Chondrocyte (in vitro differentiated cells): ENCODE results near the gene CD3E. TPM values are rescaled to one million over a fixed set of nuclear protein-coding genes. Genes with fewer than 3 reads are reported as not detected.

ENCODE experiments used
- DNase-seq: peaks from one replicate; pipeline ENCODE4 v3.0.0; 2021; ENCODE audit warnings: mixed read lengths, low spot score
- H3K27ac Mint-ChIP-seq: one replicate; pipeline ENCODE4 v1.8.0; 2021; ENCODE audit warnings: mild to moderate bottlenecking, moderate library complexity, mixed read lengths; ENCODE audit not compliant: unreplicated experiment
- H3K27me3 Mint-ChIP-seq: 2 replicates; pipeline ENCODE4 v1.8.0; 2021; ENCODE audit warnings: low read depth, mixed read lengths
- H3K36me3 Mint-ChIP-seq: 2 replicates; pipeline ENCODE4 v1.8.0; 2021; ENCODE audit warnings: low read depth, mixed read lengths
- H3K4me1 Mint-ChIP-seq: 2 replicates; pipeline ENCODE4 v1.8.0; 2021; ENCODE audit warnings: low read depth, mild to moderate bottlenecking, mixed read lengths
- H3K4me3 Mint-ChIP-seq: one replicate; pipeline ENCODE4 v1.8.0; 2021; ENCODE audit warnings: mild to moderate bottlenecking, moderate library complexity, mixed read lengths; ENCODE audit not compliant: unreplicated experiment
- H3K9me3 Mint-ChIP-seq: 2 replicates; pipeline ENCODE4 v1.8.0; 2021; ENCODE audit warnings: low read depth, mixed read lengths
- CTCF ChIP-seq: fragments of 200-600 bp; sonication (generic); IDR thresholded peaks from 2 replicates; pipeline ENCODE4 v1.5.0; 2021; ENCODE audit warnings: antibody characterized with exemption, mild to moderate bottlenecking, moderate library complexity
- total RNA-seq: library from RNA; stranded (reverse); gene quantifications from 3 replicates; pipeline ENCODE4 v1.2.1, GENCODE V29; 2021

Gene CD3E
- total RNA-seq, 1 donor from 2014 or later: not detected

GRCh38 chr11:118338637-118339061 lies 34.1 kb downstream of the CD3E start:
- H3K9me3 Mint-ChIP-seq: no peaks in the 10 kb centered on the region

GRCh38 chr11:118339281-118339961 lies 34.9 kb downstream of the CD3E start:
- Mint-ChIP-seq H3K27ac (no peak overlapping the region), H3K27me3 (peaks cover 36% of the 10 kb centered on the region), H3K4me3 (no peak overlapping the region), H3K4me1 (no peaks in the 10 kb centered on the region), H3K9me3 (no peaks in the 10 kb centered on the region), H3K36me3 (no peaks in the 10 kb centered on the region)
- TF ChIP-seq CTCF: no peak
- no peak for DNase-seq

More at GRCh38 chr11:118338637-118339061, 34.1 kb downstream of the CD3E start:
- Mint-ChIP-seq H3K27me3 (peaks cover 32% of the 10 kb centered on the region), H3K4me1 (no peaks in the 10 kb centered on the region), H3K36me3 (no peaks in the 10 kb centered on the region), H3K4me3 (no peak overlapping the region), H3K27ac (no peak overlapping the region)
- DNase-seq: no peak
- no peak for TF ChIP-seq CTCF

GRCh38 chr11:118340449-118340848 lies 35.9 kb downstream of the CD3E start:
- Mint-ChIP-seq H3K4me3 (no peak overlapping the region), H3K4me1 (no peaks in the 10 kb centered on the region), H3K9me3 (no peaks in the 10 kb centered on the region), H3K36me3 (peaks cover 1% of the 10 kb centered on the region), H3K27ac (no peak overlapping the region), H3K27me3 (peaks cover 41% of the 10 kb centered on the region)
- no peak for TF ChIP-seq CTCF
- no peak for DNase-seq

GRCh38 chr11:118341261-118341660 lies 36.7 kb downstream of the CD3E start:
- no peak overlapping the region for H3K27ac Mint-ChIP-seq
- no peak overlapping the region for H3K4me3 Mint-ChIP-seq
- H3K27me3 Mint-ChIP-seq: peaks cover 46% of the 10 kb centered on the region
- no peaks in the 10 kb centered on the region for H3K4me1 Mint-ChIP-seq
- H3K36me3 Mint-ChIP-seq: peaks cover 3% of the 10 kb centered on the region
- no peak for DNase-seq
- no peak for TF ChIP-seq CTCF
- no peaks in the 10 kb centered on the region for H3K9me3 Mint-ChIP-seq

GRCh38 chr11:118341815-118342489 lies 37.4 kb downstream of the CD3E start:
- DNase-seq: no peak
- Mint-ChIP-seq H3K4me3 (no peak overlapping the region), H3K9me3 (no peaks in the 10 kb centered on the region), H3K27ac (no peak overlapping the region), H3K27me3 (peaks cover 47% of the 10 kb centered on the region), H3K4me1 (no peaks in the 10 kb centered on the region), H3K36me3 (peaks cover 3% of the 10 kb centered on the region)
- no peak for TF ChIP-seq CTCF
